Inflammatory macrophage treated with lipopolysaccharide for 1 hour (primary cell): ENCODE data around the gene TIMM50.

Experiments
- DNase-seq, 2 donors: peaks; one replicate each; pipeline ENCODE4 v3.0.0-alpha.2; 2020 to 2022

Gene TIMM50

GRCh38 chr19:39502640-39503417, 22.2 kb downstream of the TIMM50 start:
- peak; percentile 72 to 84 for DNase-seq

DNA sequence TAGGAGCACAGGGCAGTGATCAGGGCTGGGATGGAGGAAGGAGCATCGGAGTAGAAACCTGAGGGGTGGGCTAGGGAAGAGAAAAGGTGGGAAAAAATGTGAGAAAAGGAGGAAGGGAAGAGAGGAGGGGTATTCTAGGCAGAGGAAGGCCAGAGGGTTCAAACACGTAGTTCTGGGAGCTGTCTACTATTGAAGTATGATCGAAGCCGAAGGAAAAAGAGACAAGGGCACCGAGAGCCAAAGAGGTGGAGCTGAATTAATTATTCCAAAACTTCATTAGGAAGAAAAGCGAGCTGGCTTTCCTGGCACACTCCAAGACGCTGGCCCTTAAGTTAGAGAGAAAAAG, 25.9 kb downstream of the TIMM50 start:
- DNase-seq = no peak

GRCh38 chr19:39506944-39507714, 26.5 kb downstream of the TIMM50 start:
- DNase-seq = peak in 1 of 2 donors; percentile 45

DNA sequence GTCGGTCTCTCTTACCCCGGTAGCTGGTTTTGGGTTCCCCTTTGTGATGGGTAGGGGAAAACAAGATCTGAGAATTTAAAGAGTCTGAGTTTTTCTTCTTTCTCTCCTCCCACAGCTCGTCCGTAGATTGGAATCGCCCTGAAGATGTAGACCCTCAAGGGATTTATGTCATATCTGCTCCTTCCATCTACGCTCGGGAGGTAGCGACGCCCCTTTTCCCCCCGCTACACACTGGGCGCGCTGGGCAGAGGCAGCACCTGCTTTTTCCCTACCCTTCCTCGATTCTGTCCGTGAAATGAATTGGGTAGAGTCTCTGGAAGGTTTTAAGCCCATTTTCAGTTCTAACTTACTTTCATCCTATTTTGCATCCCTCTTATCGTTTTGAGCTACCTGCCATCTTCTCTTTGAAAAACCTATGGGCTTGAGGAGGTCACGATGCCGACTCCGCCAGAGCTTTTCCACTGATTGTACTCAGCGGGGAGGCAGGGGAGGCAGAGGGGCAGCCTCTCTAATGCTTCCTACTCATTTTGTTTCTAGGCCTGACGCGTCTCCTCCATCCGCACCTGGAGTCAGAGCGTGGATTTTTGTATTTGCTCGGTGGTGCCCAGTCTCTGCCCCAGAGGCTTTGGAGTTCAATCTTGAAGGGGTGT, 27.2 kb downstream of the TIMM50 start:
- no peak for DNase-seq

GRCh38 chr19:39508629-39509028, 28.0 kb downstream of the TIMM50 start:
- DNase-seq = no peak

GRCh38 chr19:39509233-39509632, 28.6 kb downstream of the TIMM50 start:
- DNase-seq = no peak

GRCh38 chr19:39512988-39513387, 32.4 kb downstream of the TIMM50 start:
- DNase-seq = peak; percentile 72 to 77

GRCh38 chr19:39514840-39515550, 34.4 kb downstream of the TIMM50 start, which contains the start of gene SELENOV:
SELENOV (plus strand) TSS chr19:39515139; CDS start chr19:39515213, 74 bp downstream.
- no peak for DNase-seq

GRCh38 chr19:39515551-39516191, 35.0 kb downstream of the TIMM50 start:
- no peak for DNase-seq

DNA sequence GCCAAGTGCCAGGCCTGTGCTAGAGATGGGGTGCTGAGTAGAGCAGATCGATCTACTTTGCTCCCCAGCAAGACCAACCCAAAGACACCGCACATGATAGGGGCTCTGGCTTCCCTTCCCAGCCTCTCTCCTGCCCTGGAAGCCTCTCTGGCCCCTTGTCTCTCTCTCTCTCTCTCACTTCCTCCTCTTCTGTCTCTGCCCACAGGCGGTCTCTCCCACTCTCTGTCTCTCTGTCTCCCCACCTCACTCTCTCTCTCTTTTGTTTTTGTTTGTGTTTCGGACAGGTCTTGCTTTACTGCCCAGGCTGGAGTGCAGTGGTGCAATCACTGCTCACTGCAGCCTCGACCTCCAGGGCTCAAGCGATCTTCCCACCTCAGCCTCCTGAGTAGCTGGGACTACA, 35.6 kb downstream of the TIMM50 start:
- no peak for DNase-seq

DNA sequence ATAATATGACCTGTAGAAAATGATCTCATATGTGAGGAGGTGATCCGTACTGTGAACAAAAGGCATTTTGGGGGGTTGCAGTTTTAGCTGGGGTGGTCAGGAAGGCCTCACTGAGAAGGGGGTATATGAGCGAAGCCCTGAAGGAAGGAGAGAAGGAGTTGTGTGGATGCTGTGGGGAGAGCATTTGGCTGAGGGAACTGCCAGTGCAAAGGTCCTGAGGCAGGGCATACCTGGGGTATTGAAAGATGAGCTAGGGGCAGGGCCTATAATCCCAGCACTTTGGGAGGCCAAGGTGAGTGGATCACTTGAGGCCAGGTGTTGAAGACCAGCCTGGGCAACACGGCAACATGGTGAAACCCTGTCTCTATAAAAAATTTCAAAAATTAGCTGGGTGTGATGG, 36.8 kb downstream of the TIMM50 start:
- DNase-seq = no peak

DNA sequence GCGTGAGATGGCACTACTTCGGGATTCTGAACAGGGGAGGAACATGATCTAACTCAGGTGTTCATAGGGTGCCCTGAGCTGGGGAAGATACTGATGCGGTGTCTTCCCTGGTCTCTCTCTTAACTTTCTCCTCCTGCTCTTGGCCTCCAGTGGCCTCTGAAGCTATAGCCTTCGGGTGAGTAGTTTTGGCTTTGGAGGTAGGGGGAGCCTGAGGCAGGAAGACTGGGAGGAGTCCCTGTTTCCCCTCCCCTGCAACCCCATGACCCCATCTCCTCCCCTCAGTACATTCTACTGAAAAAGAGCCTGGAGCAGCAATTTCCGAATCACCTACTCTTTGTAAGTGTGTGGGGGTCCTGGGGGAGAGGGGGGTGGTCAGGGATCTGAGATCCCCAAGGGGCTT, 37.8 kb downstream of the TIMM50 start:
- no peak for DNase-seq

DNA sequence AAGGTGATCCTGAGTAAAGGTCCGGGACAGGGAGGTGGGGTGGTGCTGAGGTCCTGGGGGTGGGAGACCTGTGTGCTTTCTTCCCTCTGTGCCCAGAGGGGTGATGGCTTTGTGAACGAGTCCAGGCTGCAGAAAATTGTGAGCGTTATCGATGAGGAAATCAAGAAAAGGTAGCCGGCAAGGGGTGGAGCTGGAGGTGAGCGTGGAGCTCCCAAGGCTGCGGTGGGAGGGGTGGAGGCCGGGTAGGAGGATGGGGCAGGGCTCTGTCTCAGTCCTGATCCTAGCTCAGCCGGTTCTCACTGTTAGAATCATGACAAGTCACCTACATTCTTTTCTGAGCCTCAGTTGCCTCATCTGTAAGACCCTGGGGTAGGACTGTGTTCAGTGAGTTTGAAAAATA, 38.3 kb downstream of the TIMM50 start:
- no peak for DNase-seq

- DNase-seq = no peak
These were observed 40.2 kb downstream of the TIMM50 start for GRCh38 chr19:39520541-39521484.

DNA sequence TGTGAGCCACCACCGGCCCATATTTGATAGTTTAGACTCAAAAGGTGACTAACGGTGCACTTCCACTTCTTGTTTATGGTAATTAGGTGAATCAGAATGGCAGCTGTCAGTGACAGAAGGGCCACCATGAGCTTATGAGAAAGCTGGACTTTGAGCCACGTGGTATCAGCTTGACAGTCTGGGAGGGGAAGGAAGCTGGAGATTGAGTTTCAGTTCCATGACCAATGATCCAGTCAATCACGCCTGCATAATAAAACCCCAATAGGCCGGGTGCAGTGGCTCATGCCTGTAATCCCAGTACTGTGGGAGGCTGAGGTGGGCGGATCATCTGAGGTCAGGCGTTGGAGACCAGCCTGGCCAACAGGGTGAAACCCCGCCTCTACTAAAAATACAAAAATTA, 43.9 kb downstream of the TIMM50 start:
- DNase-seq = peak; percentile 77 to 92

DNA sequence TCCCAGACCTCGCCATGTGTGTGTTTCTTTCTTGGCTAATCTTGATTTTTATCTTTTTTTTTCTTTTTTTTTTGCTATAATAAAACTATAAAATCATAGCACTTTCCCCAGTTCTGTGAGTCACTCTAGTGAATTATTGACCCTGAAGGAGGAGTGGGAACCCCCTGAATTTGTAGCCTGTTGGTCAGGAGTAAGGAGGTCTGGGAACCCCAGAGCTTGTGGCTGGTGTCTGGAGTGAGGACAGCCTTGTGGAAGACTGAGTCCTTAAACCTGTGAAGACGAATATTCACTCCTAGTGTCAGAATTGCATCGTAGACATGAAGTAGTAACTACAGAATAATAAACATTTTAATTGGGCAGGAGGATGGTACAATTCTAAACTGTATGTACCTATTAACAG, 44.6 kb downstream of the TIMM50 start:
- no peak for DNase-seq

DNA sequence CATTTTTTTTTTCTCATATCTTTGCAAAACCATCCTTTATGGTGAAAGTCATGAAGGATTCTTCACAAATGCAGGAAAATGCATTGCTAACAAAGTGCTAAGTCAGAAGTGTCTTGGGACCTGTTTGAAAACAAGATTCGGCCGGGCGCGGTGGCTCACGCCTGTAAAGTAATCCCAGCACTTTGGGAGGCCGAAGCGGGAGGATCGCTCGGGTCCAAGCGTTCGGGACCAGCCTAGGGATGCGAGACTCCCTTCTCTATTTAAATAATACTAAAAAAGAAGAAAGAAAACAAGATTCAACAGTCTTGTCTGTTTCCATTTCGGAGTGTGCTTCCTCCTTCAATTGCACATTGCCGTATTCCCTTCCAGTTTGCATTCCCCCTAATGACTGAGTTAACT, 51.2 kb downstream of the TIMM50 start:
- DNase-seq = no peak

DNA sequence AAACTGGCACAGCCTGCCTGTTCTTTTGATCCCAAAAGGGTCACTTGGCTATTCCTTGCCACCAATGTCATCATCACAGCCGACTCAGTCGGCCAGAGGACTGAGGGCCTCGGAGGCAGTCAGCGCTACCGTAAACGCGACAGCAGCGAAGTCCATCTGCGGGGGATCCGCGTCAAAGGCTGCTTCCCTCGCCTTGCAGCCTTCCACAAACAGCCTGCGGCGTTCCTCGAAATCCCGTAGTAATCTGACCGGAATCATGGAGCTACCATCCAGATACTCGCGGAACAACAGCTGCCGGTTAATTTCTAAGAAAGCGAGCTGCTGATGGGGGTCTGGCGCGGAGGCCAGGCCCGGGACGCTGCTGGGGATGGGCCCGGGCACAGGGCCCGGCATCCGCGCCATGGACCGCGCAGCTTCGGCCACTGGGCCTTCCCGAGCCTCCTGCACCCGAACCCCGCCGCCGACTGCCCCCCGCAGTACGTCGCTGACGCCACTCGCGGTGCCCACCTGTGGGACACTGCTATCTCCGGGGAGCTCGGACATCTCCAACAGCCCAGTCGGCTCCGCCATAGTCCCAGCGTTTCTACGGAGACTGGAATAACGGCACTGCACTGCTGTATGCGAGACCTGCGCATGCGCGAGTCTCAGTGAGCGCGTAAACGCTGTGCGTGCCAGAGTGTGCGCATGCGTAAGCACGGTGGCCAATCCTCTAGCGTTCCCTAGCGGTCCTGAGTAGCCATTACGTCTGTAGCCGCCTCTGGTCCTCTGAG, 51.8 kb downstream of the TIMM50 start, which contains the start of gene EID2B:
TSS of gene EID2B (minus strand) at position 620 of the 770 bp plus-strand sequence. CDS start at position 570, 50 bp downstream.
- peak; percentile 91 to 99 for DNase-seq

DNA sequence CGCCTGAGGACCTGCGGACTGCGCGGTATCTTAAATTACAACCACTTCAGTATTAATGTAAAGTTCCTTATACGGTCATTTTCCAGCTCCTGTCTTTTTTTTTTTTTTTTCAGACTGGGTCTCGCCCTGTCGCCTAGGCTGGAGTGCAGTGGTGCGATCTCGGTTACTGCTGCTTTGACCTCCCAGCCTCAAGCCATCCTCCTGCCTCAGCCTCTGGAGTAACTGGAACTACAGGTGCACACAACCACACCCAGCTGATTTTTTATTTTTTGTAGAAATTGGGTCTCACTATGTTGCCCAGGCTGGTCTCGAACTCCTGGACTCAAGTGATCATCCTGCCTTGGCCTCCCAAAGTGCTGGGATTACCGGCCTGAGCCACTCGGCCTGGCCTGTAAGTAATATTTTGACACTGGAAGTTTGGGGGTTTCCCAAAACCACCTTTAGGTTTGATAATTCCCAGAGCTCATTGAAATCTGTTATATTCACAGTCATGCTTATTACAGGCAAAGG, 52.4 kb downstream of the TIMM50 start:
- DNase-seq = no peak

- no peak for DNase-seq
These were observed 53.2 kb downstream of the TIMM50 start for GRCh38 chr19:39533791-39534190.
